GM18519 (cell line): ENCODE measurements around the gene PMVK.
"Not testable (repeated sequence)": the region's sequence is repeated elsewhere in the genome, so short reads cannot be mapped to it uniquely, and the experiment has no call there.

Experiments
- ATAC-seq: cut with Tn5 transposase; IDR thresholded peaks from one replicate; pipeline ENCODE4 v1.9.1; 2021; ENCODE audit warnings: mild to moderate bottlenecking, moderate library complexity; ENCODE audit not compliant: unreplicated experiment, low FRiP score

Gene PMVK

DNA sequence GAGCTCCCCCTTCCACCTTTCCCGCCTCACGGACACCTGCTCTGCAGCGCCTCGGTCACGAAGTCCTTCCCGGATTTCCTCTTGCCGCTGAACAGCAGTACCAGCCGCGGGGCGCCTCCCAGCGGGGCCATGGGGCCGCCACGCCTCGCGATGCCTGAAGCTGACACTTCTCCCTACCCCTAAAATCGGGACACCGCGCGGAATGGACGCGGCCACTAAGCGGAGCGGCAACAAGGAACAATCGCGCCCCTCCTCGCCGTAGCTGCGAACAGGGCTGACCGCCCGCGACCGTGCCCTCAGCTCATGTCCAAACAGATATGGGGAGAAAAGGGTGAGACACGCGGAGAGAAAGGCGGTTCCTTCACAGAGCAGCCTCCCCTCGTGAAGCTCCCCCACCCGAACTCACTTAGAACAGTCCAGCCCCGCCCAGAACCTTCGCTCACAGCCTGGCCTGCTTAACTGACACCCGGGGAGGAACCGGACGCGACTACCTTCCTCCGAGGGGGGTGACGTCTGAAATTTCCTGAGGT lies at the start of gene PMVK:
TSS of gene PMVK (minus strand) at position 165 of the 530 bp plus-strand sequence. CDS start at position 131, 34 bp downstream.
- ATAC-seq: peak; percentile 47

- ATAC-seq: no peak
These were observed 47.4 kb upstream of the PMVK start for GRCh38 chr1:154983776-154984466.

DNA sequence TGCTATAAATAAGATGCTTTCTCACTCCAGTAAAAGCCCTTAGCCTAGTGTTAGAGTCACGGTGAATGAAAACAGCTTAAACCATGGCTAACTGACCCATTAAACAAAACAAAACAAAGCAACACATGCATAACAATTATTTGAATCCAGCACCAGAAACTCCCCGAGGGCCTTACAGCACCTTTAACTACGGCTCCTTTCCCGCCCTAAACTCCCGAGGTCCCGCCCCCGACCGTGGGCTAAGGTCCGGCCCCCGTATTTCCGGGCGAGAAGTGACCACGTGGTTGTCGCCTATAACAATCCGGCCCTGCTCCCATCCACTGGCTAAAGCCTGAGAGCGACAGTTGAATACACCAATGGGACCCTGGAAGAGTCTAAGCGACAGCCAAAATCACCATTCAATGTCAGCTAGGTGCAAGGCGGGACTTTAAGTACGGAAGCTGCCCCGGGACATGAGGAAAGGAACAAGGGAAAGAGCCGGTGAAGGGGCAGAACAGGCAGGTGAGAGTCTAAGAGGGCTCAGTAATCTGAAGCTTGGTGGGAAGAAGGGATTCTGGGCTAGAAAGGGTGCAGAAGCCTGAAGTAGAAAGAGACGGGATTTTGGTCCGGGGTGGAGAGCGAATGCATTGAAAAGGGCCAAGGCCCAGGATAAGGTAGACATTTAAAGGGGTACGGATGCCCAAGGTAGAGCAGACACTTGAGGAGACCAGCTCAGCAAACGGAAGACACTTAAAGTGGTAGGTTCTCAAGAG lies 46.6 kb upstream of the PMVK start, which contains the start of gene FLAD1:
TSS of gene FLAD1 (plus strand) at position 448 of the 752 bp plus-strand sequence. CDS start 351 bp downstream, outside the sequence.
- peak; percentile 92 for ATAC-seq

DNA sequence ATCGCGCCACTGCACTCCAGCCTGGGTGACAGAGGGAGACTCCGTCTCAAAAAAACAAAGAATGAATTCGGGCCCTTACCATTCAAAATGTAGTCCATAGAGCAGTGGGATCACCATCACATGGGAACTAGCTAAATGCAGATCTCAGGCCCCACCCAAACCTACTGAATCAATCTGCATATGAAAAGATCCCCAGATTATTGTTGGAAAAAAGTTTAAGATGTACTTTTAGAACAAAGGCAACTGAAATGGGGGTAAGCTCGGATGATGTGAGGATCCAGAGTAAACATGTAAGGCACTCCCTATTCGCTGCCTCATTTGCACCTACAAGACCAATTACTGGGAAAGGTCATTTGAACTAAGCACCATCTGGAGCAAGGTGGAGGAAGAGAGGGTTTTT lies 45.8 kb upstream of the PMVK start:
- ATAC-seq: no peak

GRCh38 chr1:154978360-154978759 lies 41.8 kb upstream of the PMVK start:
- no peak for ATAC-seq

GRCh38 chr1:154977762-154978161 lies 41.2 kb upstream of the PMVK start:
- not testable (repeated sequence) for ATAC-seq

- no peak for ATAC-seq
These were observed 39.0 kb upstream of the PMVK start for GRCh38 chr1:154975409-154976059.

DNA sequence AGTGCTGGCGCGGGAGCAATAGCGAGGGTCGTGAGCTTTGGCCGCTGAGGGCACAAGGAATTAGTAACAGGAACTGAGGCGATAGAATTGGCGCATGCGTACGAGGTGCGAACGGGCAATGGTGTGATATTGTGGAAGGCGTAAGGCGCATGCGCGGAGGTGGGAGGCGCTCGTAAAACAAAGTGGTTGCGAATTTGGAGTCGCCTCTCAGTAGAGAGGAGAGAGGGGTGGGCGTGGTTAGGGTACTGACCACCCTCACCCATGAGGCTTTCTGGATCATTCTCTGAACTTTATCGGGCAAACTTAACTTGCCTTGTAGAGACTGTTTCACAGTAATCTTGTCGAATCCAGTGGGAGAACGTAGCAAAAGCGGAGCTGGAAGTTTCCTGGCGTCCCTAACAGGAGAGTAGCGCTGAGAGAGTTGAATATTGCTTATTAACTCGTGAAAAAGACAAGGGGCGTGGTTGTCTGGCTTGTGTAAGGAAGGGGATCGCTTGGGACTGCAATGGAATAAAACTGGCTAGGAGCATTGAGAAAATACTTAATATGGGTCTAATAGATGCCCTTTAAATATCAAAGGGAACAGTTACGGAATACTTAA lies 38.4 kb upstream of the PMVK start:
- ATAC-seq: peak; percentile 26

DNA sequence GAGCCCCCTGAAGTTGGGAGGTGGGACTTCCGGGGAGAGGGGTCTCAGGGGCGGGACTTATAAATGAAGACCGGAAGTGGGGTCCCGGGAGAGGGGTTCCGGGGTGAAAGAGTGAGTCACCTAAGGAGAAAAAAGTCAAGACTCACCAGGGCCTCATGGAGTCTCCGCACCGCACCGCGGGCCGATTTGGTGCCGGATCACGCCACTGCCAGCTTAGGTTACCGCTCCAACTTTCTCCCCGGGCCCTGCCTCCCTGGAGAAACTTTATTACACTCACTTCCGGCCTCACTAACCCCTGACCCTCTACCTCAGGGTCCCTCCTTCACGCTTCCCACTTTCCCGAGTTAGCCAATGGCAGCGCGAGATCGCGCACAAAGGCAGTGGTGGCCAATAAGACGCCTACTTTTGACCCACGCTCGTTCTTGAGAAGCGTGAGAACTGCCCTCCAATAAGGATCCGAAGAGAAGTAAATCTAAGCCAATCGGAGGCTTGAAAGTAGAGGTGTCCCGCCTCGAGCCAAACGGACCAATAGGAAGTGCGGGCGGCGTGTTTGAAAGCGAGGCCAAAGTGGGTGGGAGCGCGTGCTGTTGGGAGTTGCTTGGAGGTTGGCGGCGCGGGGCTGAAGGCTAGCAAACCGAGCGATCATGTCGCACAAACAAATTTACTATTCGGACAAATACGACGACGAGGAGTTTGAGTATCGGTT lies 37.7 kb upstream of the PMVK start, which contains the start of gene CKS1B:
TSS of gene CKS1B (plus strand) at position 580 of the 706 bp plus-strand sequence. CDS start at position 645, 65 bp downstream.
- ATAC-seq: peak; percentile 75

- no peak for ATAC-seq
These were observed 37.0 kb upstream of the PMVK start for GRCh38 chr1:154973344-154974101.

GRCh38 chr1:154972517-154973343 lies 36.2 kb upstream of the PMVK start:
- no peak for ATAC-seq

GRCh38 chr1:154972213-154972516 lies 35.6 kb upstream of the PMVK start:
- no peak for ATAC-seq

DNA sequence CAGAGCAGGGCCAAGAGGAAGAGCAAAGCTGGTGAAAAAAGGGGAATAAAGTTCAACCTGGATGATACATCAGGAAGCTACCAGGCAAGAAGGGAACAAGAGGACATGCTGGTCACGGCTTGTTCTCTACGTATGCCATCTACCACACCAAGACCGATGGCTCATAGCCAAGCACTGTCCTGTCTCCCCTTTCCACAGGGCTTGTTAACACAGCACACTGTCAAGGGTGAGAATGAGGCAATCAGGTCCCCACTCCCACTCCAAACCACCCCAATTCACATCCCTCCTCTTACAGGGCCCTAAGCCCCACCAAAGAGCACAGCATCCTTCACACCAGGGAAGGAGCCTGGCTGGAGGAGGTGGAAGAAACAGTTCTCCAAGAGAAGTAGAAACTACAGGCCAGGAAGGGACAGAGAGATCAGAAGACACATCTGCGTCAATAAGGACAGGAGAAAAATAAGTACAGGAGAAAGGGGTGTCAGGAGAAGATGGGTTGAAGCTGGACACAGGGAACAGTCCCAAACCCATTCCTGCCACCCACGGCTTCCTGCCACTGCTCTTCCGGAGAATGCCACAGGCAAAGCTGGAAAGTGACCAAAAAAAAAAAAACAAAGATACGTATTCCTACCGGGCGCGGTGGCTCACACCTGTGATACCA lies 35.0 kb upstream of the PMVK start:
- no peak for ATAC-seq

GRCh38 chr1:154970631-154971340 lies 34.3 kb upstream of the PMVK start, which contains the start of gene SHC1:
Gene SHC1, minus strand, starts transcription at chr1:154970747. Its CDS starts 221 bp downstream, at chr1:154970526.
- no peak for ATAC-seq

- no peak for ATAC-seq
These were observed 33.4 kb upstream of the PMVK start for GRCh38 chr1:154969860-154970452.

- no peak for ATAC-seq
These were observed 32.7 kb upstream of the PMVK start for GRCh38 chr1:154969246-154969645.

DNA sequence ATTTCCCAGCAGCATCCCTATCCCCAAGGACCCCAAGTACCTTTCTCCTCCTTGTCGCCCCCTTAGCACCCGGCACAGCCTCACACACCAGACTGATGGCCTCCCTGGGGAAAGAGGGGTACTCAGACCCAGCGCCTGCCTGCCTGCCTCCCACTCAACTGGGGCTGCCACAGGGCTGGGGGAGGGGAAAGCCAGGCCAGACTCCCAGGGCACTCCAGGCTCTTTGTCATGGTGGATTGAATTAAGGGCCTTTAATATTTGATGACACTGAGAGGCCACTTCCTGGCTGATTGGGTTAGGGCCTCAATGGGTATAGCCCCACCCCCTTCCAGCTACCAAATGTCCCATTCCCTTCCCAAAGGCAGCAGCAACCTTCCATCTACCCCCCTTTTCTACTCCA lies 32.2 kb upstream of the PMVK start:
- no peak for ATAC-seq
